GM19035 (cell line): ENCODE measurements around the gene TSKU.

Source experiments
- ATAC-seq: cut with Tn5 transposase; IDR thresholded peaks from one replicate; pipeline ENCODE4 v1.9.1; 2021; ENCODE audit not compliant: unreplicated experiment

Gene TSKU

GRCh38 chr11:76769645-76770586 lies 13.2 kb upstream of the TSKU start:
- ATAC-seq, result no peak

- no peak for ATAC-seq
Observed at GRCh38 chr11:76770642-76771445, 12.3 kb upstream of the TSKU start.

- no peak for ATAC-seq
Observed at GRCh38 chr11:76771446-76772099, 11.6 kb upstream of the TSKU start.

- no peak for ATAC-seq
Observed at GRCh38 chr11:76772100-76772782, 10.9 kb upstream of the TSKU start.

DNA sequence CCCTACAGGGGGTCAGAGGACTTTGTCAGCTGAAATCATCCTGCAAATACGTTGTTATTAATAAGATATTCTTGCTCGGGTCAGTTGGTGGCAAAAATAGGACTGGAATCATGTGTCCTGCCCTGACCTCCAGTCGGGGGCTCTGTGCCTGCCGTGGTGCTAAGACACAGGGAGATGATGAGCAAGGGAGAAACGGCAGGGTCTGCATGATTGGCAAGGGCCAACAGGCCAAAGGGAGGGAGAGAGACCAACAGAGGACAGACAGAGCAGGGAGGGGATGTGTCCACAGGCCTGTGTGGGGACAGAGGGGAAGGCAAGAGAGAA lies 10.4 kb upstream of the TSKU start:
- ATAC-seq, result no peak

DNA sequence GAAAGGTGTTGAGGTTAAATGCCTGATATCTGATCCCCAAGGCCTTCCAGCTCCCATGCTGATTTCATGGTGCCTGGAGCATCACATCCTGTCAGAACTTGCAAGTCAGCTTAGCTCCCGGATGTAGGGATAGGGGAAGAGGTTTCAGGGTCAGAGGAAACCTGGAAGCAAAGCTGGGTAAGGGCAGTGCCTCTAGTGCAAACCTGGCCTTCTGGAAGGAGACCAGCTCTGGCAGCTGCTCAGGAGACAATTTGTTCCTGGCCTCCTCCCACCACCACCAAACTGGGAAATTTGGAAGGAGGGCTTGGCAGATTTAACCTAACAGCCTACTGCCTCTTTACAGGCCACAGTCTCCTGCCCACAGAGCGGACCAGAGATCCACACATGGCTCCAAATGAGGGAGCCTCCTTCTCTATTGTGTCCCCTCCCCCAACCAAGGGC lies 9.2 kb upstream of the TSKU start:
- no peak for ATAC-seq

DNA sequence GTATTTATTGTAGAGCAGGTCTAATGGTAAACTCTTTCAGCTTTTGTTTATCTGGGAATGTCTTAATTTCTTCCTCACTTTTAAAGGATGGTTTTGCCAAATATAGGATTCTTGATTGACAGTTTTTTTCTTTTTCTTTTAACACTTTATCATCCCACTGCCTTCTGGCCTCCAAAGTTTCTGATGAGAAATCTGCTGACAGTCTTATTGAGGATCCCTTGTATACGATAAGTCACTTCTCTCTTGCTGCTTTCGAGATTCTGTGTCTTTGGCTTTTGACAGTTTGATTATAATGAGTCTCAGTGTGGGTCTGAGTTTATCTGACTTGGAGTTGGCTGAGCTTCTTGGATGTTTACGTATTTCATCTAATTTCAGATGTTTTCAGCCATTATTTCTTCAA lies 6.7 kb upstream of the TSKU start:
- no peak for ATAC-seq

DNA sequence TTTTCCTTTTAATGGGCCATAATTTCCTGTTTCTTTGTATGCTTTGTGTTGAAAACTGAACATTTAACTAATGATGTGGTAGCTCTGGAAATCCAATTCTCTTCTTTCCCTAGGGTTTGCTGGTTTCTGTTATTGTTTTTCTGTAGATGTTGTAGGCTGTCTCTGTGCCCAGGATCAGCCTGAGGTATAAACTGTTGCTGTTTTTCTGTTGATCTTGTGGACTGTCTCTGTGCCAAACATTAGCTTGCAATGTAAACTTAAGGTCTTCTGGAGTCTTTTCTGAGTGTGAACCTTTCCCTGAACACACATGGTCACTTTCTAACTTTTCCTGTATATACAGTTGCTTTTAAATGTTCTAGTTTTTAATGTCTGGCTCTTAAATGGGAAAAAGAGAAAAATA lies 5.9 kb upstream of the TSKU start:
- ATAC-seq, result no peak

GRCh38 chr11:76777876-76778275 lies 5.3 kb upstream of the TSKU start:
- no peak for ATAC-seq

DNA sequence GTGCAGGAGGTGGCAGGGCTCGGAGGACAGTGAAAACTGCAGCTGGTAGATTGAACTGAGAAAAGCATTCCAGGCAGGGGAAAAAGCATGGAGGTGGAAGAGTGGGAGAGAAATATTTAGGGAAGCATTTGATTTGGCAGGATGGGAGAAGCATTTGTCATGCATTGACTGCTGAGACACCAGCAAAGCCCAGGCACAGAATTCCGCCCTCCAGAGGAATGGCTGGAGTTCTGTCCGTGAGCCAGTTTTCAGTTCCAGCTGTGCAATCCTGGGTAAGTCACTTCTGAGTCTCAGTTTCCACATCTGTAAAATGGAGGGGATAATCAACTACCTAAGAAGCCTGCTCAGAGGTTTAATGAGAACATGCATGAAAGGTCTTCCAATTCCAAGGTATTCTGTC lies 4.3 kb upstream of the TSKU start:
- ATAC-seq, result no peak

DNA sequence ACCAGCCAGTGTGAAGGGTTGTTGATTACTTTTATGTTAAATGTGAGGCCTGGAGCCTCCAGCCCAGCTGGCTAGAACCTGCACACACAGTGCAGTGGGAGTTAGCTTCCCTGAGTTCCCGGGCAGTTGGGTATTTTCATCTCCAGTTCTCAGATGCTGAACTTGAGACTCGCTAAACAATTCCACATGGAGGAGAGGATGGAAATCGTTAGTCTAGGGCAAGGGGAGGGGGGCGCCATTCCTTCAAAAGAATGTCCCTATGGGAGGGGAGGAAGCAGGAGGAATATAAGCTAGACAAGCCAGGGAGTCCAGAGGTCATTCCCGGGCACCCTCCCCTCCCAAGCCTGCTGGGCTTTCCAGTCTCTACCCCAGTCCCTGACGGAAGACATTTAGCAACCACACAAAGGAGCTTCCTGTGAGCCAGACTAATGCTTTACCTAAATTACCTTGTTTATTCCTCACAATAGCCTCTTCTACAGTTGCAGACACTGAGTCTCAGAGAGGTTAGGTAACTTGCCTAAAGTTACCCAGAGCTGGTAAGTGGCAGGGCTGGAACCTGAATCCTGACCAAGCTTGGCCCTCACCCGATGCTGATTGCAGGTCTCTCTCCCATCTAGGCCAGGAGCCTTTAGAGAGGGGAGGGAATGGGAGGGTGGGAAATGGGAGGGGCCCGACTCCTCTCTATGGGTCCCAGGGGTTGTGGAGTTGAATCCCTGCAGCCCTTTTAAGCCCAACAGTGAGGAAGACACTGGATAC lies 1.9 kb upstream of the TSKU start:
- ATAC-seq, result no peak

GRCh38 chr11:76781807-76782530 lies 1.2 kb upstream of the TSKU start:
- no peak for ATAC-seq

- ATAC-seq, result no peak
Observed at GRCh38 chr11:76782531-76783293, 444 bp upstream of the TSKU start.

DNA sequence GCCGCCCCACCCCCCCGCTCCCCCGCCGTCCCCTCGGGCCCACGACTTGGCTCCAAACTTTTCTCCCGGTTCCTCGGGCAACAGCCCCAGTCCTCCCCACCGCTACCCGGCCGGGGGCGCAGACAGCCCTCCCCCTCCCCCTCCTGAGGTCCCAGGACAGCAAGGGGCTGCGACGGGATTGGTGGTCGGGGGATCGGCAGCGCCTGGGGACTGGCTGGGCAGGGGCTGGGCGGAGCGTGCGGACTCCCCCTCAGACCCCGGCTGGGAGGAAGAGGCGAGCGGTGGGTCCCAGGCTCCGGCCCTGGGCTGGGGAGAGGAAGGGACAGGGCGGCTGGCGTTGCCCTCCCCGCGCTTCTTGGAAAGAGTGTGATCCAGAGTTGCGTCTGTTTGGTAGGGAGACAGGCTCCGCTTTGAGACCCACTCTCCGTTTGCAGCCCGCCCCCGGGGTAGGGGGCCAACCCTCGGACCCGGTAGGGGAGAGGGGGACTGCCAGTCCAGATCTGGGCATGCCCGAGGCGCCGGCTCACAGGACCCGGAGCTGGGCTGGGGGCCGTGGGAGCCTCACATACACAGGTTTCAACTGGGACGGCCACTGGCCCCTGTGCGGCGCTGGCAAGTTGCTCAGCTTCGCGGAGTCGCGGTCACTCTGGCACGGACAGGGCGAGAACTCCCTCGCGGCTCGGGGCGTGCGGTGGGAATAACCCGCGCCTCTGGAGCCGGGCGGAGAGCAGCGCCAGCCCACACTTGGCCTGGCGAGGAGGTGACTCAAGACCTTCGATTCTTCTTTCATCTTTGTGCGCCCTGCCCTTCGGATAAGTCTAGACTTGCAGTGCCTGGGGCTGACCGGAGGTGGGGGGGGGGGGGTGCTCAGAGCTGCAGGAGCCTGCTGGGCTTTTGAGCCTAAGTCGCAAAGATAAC lies 999 bp downstream of the TSKU start:
- ATAC-seq, result no peak

DNA sequence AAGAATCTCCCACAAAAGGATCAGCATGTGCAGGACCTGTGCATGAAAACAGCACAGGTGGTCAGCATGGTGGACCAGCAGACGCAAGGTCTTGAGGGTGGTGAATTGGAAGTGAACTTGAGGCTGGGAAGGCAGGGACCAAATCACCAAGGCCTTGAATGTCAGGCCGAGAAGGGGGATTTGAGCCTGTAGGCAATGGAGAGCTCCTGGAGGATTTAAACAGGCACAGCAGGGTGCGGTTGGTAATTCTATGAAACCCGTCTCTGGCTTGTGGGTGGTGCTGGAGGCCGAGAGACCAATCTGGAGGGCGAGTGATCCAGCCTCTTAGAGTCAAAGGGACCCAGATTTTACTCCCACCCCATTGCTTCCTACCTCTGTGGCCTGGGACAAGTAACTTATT lies 2.4 kb downstream of the TSKU start:
- ATAC-seq, result no peak

- ATAC-seq, result no peak
Observed at GRCh38 chr11:76786016-76786415, 2.9 kb downstream of the TSKU start.

DNA sequence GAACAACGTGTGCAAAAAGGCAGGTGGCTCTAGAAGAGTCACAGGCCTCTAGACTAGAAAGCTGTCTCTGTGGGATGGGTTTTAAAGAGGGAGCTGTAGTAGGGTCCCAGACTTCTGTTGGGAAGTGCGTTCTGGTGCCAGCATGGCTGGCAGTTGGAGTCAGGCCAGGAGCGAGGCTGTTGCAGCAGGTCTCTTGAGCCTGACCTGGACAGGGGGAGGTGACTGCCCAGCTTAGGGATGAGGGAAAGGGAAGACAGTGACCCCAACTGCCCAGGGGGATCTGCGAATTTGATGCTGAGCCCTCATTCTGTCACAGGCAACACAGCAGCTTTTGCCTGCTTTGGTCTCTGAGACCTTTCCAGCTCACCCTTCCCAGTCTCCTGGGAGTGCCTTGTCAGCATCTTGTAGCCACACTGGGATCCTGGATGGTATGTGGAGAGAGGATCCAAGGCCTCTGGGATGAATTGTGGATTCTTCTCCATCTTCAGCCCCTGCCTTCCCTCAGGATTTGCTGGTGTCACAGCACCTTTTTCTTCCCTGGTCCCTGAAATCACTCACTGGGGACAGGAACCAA lies 3.4 kb downstream of the TSKU start:
- ATAC-seq, result no peak

DNA sequence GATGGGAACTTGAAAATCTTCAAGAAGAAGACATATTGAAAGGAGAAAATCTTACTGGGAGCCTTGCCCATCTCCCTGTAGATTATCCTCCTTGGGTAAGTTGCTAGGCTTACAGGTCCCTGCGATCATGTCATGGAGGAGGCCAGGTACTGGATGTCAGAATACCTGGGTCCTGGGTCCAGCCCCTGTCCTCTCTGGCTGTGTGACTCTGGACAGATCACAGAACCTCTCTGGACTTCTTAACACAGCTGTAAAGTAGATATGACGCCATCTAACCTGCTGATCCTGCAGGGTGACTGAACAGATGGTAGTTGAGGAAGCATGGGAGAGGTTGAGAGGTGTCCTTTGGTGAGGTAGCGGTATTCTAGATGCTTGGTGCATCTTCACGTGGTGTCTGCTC lies 4.1 kb downstream of the TSKU start:
- no peak for ATAC-seq
